Stomach (tissue), 4 donors: ENCODE data around the gene SLC2A4.

Experiments
- CTCF ChIP-seq, 7 experiments: fragments of 450-650 bp in 4 of 7; fragments of 200-600 bp in 3 of 7; sonication (generic) in 3 of 7; IDR thresholded peaks; one replicate each; pipeline ENCODE4 v1.5.1; 2016 to 2019; ENCODE audit warnings: antibody characterized with exemption in 7 of 7, control low read depth in 2 of 7, mild to moderate bottlenecking in 1 of 7
- EP300 ChIP-seq: sonication (generic); formaldehyde crosslinking; IDR thresholded peaks from one replicate; pipeline ENCODE4 v1.6.1; 2017; ENCODE audit warnings: antibody characterized with exemption
- POLR2A ChIP-seq, 4 donors: fragments of 450-650 bp; IDR thresholded peaks; one replicate each; pipeline ENCODE4 v1.6.1; 2016; ENCODE audit warnings: antibody characterized with exemption in 4 of 4, control low read depth in 2 of 4, mild to moderate bottlenecking in 1 of 4, moderate library complexity in 1 of 4

- no peak for TF ChIP-seq CTCF (IDR thresholded peaks at IDR 0.05)
- TF ChIP-seq POLR2A (IDR thresholded peaks at IDR 0.05) = no peak
- no peak for TF ChIP-seq EP300
Measured at GRCh38 chr17:7254511-7254910, 27.0 kb upstream of the SLC2A4 start.
